Tibial nerve (tissue), 3 donors: ENCODE results near the gene LRRC63.

Source experiments
- POLR2A ChIP-seq, 2 donors: fragments of 450-650 bp; IDR thresholded peaks; one replicate each; pipeline ENCODE4 v1.6.1; 2017; ENCODE audit warnings: antibody characterized with exemption in 2 of 2, mild to moderate bottlenecking in 2 of 2, moderate library complexity in 2 of 2
- TF ChIP-seq, protein P1 (sequence below), 5 experiments: fragments of 200-600 bp in 3 of 5; fragments of 450-650 bp in 2 of 5; sonication (generic) in 3 of 5; IDR thresholded peaks; one replicate each; pipeline ENCODE4 v1.5.1; 2016 to 2019; ENCODE audit warnings: antibody characterized with exemption in 5 of 5, mild to moderate bottlenecking in 3 of 5, moderate library complexity in 2 of 5

DNA sequence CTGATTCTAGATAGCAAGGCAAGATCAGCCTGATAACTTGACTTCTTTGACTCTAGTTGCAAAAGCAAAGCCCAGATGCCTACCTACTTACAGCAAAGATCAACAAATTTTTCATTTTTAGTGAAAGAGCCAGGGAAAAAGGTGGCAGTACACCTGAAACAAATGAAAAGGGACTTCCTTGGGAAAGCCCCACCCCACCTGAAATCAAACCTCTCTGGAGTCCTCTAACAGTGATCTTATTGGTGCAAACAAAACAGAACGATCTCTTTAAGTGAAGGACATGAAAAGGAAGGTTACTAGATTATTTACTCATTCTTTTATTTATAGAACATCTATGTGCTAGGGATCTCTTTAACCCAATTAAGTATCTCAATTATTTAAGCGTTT lies 29.2 kb upstream of the LRRC63 start:
- TF ChIP-seq, protein P1, sequence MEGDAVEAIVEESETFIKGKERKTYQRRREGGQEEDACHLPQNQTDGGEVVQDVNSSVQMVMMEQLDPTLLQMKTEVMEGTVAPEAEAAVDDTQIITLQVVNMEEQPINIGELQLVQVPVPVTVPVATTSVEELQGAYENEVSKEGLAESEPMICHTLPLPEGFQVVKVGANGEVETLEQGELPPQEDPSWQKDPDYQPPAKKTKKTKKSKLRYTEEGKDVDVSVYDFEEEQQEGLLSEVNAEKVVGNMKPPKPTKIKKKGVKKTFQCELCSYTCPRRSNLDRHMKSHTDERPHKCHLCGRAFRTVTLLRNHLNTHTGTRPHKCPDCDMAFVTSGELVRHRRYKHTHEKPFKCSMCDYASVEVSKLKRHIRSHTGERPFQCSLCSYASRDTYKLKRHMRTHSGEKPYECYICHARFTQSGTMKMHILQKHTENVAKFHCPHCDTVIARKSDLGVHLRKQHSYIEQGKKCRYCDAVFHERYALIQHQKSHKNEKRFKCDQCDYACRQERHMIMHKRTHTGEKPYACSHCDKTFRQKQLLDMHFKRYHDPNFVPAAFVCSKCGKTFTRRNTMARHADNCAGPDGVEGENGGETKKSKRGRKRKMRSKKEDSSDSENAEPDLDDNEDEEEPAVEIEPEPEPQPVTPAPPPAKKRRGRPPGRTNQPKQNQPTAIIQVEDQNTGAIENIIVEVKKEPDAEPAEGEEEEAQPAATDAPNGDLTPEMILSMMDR (IDR thresholded peaks at IDR 0.05), result no peak
- TF ChIP-seq POLR2A (IDR thresholded peaks at IDR 0.05), result no peak
